Right atrium auricular region (tissue), 2 donors: ENCODE results near the gene FBN2. TPM values are rescaled to one million over a fixed set of nuclear protein-coding genes. Genes with fewer than 3 reads are reported as not detected.

ENCODE experiments used
- DNase-seq: peaks from one replicate; pipeline ENCODE4 v3.0.0-alpha.2; 2019; ENCODE audit warnings: low spot score
- H3K27ac ChIP-seq, 2 donors: fragments of 200-600 bp; sonication (generic); 1 replicate in 1 of 2; 2 replicates in 1 of 2; pipeline ENCODE4 v1.5.1; 2016 to 2019
- H3K27me3 ChIP-seq, 2 donors: fragments of 200-600 bp; sonication (generic); one replicate each; pipeline versions ENCODE4 v1.5.1 to v1.6.0; 2017 to 2019
- H3K36me3 ChIP-seq: fragments of 200-600 bp; sonication (generic); one replicate; pipeline ENCODE4 v1.5.1; 2016
- H3K4me1 ChIP-seq, 2 donors: fragments of 200-600 bp; sonication (generic); one replicate each; pipeline versions ENCODE4 v1.5.1 to v1.6.0; 2017 to 2019
- H3K4me3 ChIP-seq, 2 donors: fragments of 200-600 bp; sonication (generic); 1 replicate in 1 of 2; 2 replicates in 1 of 2; pipeline ENCODE4 v1.5.1; 2017 to 2019; ENCODE audit warnings: mild to moderate bottlenecking in 1 of 2, moderate library complexity in 1 of 2
- H3K9me3 ChIP-seq, 2 donors: fragments of 200-600 bp; sonication (generic); one replicate each; pipeline ENCODE4 v1.5.1; 2019
- CTCF ChIP-seq, 2 donors: fragments of 200-600 bp; sonication (generic); IDR thresholded peaks; one replicate each; pipeline ENCODE4 v1.5.1; 2019; ENCODE audit warnings: antibody characterized with exemption in 2 of 2
- total RNA-seq, 2 donors: library from RNA; depleted of rRNA; stranded (reverse); fragments of >200 nt; gene quantifications; one replicate each; pipeline ENCODE4 v1.1.0, GENCODE V29; 2016

Gene FBN2
- total RNA-seq, result 1 to 10 TPM; 1.1 to 4.6 TPM

- no peak for DNase-seq
- TF ChIP-seq CTCF (IDR thresholded peaks at IDR 0.05), result no peak
- Histone ChIP-seq H3K4me1 (peaks cover 0 to 31% of the 10 kb centered on the region in 2 donors), H3K27ac (peak within 1 kb of the TSS; percentile 70 to 80), H3K36me3 (no peaks in the 10 kb centered on the region), H3K4me3 (peak within 1 kb of the TSS; percentile 47 to 59), H3K27me3 (peaks cover 0 to 8% of the 10 kb centered on the region in 2 donors), H3K9me3 (no peaks in the 10 kb centered on the region)
Observed at GRCh38 chr5:128538000-128538249, at the start of gene FBN2. Gene FBN2 (minus strand): TSS chr5:128538245. CDS start chr5:128537603, 642 bp downstream.

GRCh38 chr5:128587275-128587674, 49.2 kb upstream of the FBN2 start:
- Histone ChIP-seq H3K4me1 (no peaks in the 10 kb centered on the region), H3K36me3 (no peaks in the 10 kb centered on the region), H3K27me3 (no peaks in the 10 kb centered on the region), H3K27ac (no peak overlapping the region), H3K4me3 (no peak overlapping the region), H3K9me3 (no peaks in the 10 kb centered on the region)
- TF ChIP-seq CTCF (IDR thresholded peaks at IDR 0.05), result no peak
- no peak for DNase-seq

- DNase-seq, result no peak
- TF ChIP-seq CTCF (IDR thresholded peaks at IDR 0.05), result no peak
Observed at GRCh38 chr5:128586848-128587247, 48.8 kb upstream of the FBN2 start.

DNA sequence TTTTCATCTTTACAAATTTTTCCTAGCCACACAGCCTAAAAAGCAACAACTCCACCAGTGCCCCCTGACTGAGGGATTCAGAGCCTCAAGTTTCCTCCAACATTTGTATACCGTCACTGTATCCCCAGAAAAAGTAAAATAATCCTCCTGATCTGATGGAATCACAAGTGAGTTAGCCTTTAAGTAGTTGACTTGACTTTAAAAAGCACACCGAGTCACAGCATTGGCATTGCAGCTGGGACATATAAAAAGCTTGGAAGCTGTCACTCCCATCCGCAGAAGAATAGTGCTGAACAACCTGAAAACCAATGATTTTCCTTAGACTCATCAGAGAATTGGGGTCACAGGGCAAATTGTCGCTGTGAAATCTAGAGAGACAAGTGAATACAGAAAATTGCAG, 41.6 kb upstream of the FBN2 start:
- H3K4me1 ChIP-seq, result no peaks in the 10 kb centered on the region
- no peak for DNase-seq
- H3K9me3 ChIP-seq, result no peaks in the 10 kb centered on the region
- no peak overlapping the region for H3K27ac ChIP-seq
- H3K4me3 ChIP-seq, result no peak overlapping the region
- H3K27me3 ChIP-seq, result no peaks in the 10 kb centered on the region
- H3K36me3 ChIP-seq, result no peaks in the 10 kb centered on the region
- TF ChIP-seq CTCF (IDR thresholded peaks at IDR 0.05), result no peak

More at GRCh38 chr5:128586848-128587247, 48.8 kb upstream of the FBN2 start:
- Histone ChIP-seq H3K27me3 (no peaks in the 10 kb centered on the region), H3K4me3 (no peak overlapping the region), H3K27ac (no peak overlapping the region), H3K4me1 (no peaks in the 10 kb centered on the region), H3K9me3 (no peaks in the 10 kb centered on the region), H3K36me3 (no peaks in the 10 kb centered on the region)

DNA sequence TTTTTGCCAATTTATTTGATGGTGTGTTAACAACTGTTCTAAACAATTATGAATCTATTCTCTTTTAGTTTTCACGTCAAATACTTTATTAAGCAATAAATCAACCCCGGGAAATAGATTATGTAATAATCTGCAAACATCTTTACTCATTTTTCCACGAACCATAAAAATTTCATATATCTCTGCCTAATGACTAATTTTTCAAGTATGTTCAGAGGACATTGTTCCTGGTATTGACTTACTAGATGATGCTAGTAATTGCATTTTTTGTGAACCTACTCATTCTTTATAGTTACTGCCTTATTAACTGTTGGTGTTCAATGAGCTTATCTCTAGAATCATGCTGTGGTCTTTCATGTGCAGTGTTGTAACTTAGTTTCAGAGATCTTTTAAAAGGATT, 41.0 kb upstream of the FBN2 start:
- no peak overlapping the region for H3K27ac ChIP-seq
- DNase-seq, result no peak
- no peaks in the 10 kb centered on the region for H3K4me1 ChIP-seq
- H3K4me3 ChIP-seq, result no peak overlapping the region
- no peaks in the 10 kb centered on the region for H3K36me3 ChIP-seq
- TF ChIP-seq CTCF (IDR thresholded peaks at IDR 0.05), result no peak
- H3K9me3 ChIP-seq, result no peaks in the 10 kb centered on the region
- H3K27me3 ChIP-seq, result no peaks in the 10 kb centered on the region

- TF ChIP-seq CTCF (IDR thresholded peaks at IDR 0.05), result no peak
- DNase-seq, result no peak
- Histone ChIP-seq H3K4me1 (no peaks in the 10 kb centered on the region), H3K36me3 (no peaks in the 10 kb centered on the region), H3K4me3 (no peak overlapping the region), H3K27me3 (no peaks in the 10 kb centered on the region), H3K9me3 (no peaks in the 10 kb centered on the region), H3K27ac (no peak overlapping the region)
Observed at GRCh38 chr5:128574041-128574440, 36.0 kb upstream of the FBN2 start.
